GM19372 (cell line): ENCODE data around the gene TRAF6.
A peak's percentile ranks its signal among the peaks of the same experiment; 100 is the strongest.
"Not testable (repeated sequence)": the region's sequence is repeated elsewhere in the genome, so short reads cannot be mapped to it uniquely, and the experiment has no call there.

Source experiments
- ATAC-seq: cut with Tn5 transposase; IDR thresholded peaks from one replicate; pipeline ENCODE4 v1.9.1; 2021; ENCODE audit warnings: mild to moderate bottlenecking, low read depth, moderate library complexity; ENCODE audit not compliant: unreplicated experiment

The TRAF6 gene

DNA sequence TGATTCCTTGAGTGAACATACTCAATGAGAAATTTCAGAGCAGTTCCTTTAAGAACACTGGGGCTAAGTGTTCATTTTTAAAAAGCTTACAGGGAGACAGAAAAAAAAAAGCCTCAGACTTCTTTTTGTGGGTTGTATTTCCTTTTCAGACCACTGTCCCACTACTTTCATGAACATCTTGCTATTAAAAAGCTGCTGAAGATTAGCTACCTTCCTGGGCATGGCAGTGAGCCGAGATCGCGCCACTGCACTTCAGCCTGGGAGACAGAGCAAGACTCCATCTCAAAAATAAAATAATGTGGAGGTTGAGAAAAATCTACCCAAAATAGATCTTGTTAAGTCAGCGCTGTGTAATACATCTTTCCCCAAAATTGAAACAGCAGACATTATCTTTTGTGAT lies 10.8 kb downstream of the TRAF6 start:
- no peak for ATAC-seq

DNA sequence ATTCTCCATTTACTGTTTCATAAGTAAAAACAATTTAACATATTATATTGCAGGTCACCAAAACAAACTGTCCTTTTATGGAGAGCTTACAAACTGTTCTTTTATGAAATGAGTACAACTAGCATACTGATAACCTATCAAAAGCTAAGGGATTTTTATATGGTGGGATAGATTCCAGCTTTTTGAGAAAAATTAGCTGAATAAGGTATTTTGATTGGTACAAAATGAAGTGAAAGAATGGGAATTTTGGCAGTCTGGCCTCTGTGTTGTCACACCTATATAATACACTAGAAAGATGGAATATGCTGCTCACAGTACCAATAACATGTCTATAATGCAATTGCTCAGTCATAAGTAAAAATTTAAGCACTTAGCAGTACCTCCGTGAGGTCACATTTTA lies 11.4 kb downstream of the TRAF6 start:
- ATAC-seq, result no peak

- ATAC-seq, result no peak
Observed at GRCh38 chr11:36493332-36493731, 16.7 kb downstream of the TRAF6 start.

DNA sequence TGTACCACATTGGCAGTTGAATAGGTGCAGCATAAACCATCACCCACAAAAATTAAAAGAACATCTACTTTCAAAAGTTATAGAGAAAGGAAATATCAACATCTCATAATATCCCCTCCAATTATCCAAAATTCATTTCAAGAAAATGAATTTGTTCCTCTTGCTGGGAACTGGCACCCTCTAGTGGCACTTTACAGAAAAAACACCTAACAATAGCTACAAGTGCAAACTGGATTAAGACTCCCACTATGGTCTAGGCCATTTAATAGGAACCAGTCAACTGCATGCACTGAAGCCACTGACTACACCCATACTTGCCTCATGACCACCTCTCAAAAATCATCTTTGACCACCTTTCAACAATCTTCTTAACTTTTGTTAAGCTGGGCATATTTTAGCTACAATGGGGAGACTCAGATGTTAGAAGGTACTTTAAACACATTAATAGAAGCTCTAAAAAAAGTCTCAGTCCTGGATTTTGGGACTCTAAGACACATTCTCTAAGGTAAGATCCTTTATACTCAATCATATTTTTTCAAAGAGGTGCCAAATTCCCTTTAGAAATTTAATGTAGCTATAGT lies 17.3 kb downstream of the TRAF6 start:
- peak; percentile 57 for ATAC-seq

DNA sequence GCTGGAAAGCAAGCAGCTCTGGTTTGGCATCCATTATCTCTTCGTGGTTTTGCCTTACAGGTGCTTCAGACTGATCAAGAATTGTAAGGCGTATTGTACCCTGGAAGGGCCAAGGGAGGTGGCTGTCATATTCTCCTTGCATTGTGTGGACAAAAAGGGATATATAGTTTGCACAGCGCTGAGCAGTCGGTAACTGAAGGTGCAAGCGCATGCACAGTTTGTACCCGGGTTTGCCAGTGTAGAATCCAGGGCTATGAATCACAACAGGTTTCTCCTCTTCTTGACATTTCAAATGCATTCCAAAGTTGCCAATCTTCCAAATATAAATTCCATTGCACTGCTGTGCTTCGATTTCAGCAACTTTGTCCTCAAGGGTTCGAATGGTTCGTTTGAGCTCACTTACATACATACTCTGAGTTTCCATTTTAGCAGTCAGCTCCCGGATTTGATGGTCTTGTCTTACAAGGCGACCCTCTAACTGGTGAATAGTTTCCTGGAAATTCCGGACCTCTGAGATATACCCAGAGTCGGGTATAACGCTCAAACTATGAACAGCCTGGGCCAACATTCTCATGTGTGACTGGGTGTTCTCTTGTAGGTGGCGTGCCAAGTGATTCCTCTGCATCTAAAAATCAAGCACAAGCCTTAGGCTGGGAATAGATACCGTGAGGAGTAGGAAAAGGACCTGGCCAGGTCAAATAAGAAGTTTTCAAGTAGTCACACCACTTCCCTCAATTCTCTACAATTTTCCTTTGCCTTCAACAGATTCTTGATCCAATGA lies 19.9 kb downstream of the TRAF6 start:
- ATAC-seq, result no peak

DNA sequence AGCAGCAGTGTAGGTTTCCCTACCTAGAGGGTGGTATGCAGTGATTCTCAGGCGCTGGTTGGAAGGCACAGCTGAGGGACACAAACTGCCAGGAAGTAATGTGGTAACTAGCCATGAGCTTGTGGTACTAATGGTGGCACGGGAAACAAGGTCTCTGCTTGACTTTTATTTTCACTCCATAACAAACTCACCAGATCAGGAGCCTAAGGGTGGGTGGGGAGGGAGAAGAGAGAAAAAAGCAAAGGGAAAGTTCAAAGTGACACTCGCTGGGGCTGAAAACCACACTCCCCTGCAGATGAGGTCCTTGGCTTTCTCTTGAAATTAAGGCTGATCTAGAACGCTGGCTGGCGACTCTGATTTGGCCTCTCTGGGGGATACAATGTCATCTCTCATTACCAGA lies 22.0 kb downstream of the TRAF6 start:
- no peak for ATAC-seq

GRCh38 chr11:36487619-36488018 lies 22.5 kb downstream of the TRAF6 start:
- ATAC-seq, result no peak

GRCh38 chr11:36485298-36486002 lies 24.6 kb downstream of the TRAF6 start:
- ATAC-seq, result no peak

DNA sequence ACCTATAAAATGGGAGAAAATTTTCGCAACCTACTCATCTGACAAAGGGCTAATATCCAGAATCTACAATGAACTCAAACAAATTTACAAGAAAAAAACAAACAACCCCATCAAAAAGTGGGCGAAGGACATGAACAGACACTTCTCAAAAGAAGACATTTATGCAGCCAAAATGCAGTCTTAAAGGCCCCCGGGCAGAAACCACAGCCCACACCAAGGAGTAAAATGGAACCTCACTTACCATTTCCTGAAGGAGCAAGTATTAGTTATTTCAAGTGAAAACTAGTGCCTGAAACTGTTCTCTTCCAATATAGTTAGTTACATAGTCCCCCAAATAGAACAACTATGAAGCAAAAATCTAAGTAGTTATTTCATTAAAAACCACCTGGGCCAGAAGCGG lies 27.0 kb downstream of the TRAF6 start:
- not testable (repeated sequence) for ATAC-seq

DNA sequence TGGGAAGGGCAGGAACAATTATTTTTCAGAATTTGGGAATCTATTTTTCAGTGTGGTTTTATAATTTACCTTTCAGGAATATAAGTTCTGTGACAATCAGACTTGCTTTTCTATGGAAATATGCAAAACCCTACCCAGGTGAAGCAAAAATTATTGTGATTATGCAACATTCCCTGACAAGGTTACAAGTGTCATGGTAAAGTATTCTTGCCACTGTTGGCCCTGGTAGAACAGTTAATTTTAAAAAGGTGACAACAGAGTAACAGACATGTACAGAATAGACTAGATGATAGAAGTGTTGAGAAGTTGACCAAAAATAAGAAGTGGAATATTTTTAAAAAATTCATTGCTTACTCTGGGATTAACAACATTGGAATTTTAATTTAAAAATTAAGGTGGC lies 29.2 kb downstream of the TRAF6 start:
- no peak for ATAC-seq

- ATAC-seq, result no peak
Observed at GRCh38 chr11:36478700-36479329, 31.3 kb downstream of the TRAF6 start.

GRCh38 chr11:36475192-36475591 lies 34.9 kb downstream of the TRAF6 start:
- no peak for ATAC-seq

DNA sequence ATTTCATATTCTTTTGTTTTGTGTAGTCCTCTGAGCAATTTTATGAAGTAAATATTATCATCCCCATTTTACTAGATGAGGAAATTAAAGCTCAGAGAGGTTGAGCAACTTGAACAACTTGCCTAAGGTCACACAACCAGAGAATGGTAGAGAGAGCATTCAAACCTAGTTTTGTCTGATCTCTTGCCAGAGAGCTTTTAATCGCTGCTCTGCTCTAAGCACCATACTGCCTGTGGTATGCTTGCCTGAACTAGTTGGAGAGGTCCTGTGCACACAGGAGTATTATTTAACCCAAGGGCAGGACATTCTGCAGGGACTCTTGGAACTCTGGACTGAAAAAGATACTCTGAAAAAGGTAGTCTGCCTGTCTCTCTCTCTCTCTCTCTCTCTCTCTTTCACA lies 38.5 kb downstream of the TRAF6 start:
- no peak for ATAC-seq

- no peak for ATAC-seq
Observed at GRCh38 chr11:36469881-36470802, 39.9 kb downstream of the TRAF6 start.

GRCh38 chr11:36469063-36469462 lies 41.0 kb downstream of the TRAF6 start:
- ATAC-seq, result no peak

DNA sequence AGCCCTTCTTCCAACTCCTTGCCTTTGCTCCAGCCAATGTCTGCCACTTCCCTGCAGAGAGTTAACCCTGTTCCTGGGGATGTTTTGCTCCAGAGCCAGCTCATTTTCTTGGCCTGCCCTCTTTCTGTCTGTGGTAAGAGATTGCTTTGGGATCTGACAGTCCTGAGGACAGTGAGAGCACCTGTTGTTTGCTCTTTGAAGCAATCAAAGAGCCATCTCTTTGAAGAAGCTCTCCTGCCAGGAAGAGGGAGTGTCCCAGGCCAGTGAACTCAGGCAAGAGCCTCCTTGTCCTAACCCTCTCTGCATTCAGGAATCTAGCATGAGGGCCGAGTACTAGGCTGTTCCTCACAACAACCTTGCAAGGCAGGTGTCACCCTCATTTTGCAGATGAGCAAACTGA lies 42.2 kb downstream of the TRAF6 start:
- no peak for ATAC-seq

DNA sequence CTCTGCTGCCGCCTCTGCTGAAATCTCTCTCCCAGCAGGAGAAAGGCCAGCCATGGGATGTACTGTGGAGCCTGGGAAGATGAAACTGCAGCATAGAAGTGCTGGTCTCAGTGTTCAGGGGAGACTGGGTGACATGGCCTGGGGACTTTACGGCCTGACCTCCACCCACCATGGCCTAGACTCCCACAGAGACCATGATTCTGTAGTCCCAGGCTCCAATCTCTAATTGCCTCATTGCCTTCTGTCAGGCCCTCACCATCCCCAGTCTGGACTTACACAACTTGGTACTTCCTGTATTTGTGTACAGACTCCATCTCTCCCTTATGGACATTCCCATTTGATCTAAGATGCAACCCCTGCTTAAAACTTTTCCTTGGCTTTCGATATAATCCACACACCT lies 43.1 kb downstream of the TRAF6 start:
- ATAC-seq, result no peak

DNA sequence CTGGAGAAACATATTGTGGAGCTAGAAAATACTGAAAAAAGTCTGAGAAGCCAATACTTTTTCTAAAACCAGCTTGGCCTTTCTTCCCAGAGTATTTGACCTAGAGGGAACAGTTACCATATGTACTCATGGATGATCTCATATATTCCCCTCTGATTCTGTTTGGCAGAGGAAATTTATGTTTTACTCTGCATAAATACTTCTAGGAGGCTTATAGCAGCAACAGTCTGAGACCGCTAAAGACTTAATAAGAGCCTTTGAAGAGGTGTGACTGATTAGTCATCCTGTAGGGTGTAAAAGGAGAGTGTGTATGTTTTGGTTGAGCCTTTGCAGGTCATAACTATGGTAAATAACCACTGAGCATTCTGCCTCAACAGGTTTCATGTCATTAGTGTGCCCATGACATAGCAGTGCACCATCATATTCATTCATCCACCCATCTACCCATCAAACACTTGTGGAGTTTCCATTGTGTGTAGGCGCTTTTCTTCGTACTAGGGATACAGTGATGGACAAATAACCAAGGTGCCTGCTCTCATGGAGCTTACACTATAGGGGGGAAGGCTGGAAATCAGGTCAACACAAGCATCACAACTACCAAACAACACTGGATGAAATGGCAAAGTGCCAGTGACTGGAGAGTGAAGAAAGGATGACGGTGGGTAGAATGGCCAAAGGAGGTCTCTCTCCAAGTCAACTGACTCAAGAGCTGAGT lies 44.5 kb downstream of the TRAF6 start:
- no peak for ATAC-seq

DNA sequence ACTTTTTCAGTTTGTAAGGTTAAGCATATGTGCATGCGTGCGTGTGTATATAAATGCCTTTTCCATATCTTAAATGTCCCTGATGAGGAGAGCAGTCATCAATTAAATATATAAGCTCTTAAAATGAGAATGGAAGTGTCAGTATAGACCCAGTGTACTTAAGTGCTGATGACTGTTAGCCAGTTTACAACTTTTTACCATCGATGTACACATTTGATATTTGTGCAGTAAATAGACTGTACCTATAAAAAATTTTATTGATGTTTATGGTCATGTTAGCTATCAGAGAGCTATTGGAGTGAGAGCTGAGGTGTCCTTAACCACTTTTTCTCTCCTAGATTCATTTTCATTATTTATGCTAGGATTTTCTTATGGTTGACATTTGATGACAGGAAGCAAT lies 45.4 kb downstream of the TRAF6 start:
- no peak for ATAC-seq

GRCh38 chr11:36463781-36464180 lies 46.3 kb downstream of the TRAF6 start:
- no peak for ATAC-seq
